T-helper 1 cell treated with Interleukin-12 subunit alpha and Interleukin-12 subunit beta and Interleukin-4 antibody, amounts not matched to agents 30 ng/mL and 1 ng/mL, for 36 hours (primary cell): ENCODE results near the gene GIGYF1. TPM values are rescaled to one million over a fixed set of nuclear protein-coding genes. Genes with fewer than 3 reads are reported as not detected.

Source experiments
- intact Hi-C: fragments of 100-400 bp; cut with micrococcal nuclease; formaldehyde crosslinking; loops from one replicate; pipeline ENCODE4 v1.15.1; 2024
- total RNA-seq: library from RNA; stranded (reverse); gene quantifications from 2 replicates; pipeline ENCODE4 v1.2.3, GENCODE V29; 2022

GIGYF1 gene
- total RNA-seq, 1 donor from 2014 or later: 54.5 TPM

GRCh38 chr7:100708395-100708794 is 14.3 kb upstream of the GIGYF1 start:
- intact Hi-C loops: loop anchor here (10.0 kb wide), 1 partner anchor 1154 kb away; the partner anchor contains the start of genes FAM200A and ZNF655

- intact Hi-C loops: loop anchor here (1.0 to 10.0 kb wide), 2 partner anchors 227 to 1152 kb away; partner anchors contain the start of genes FAM200A, TSC22D4 and ZNF655
Observed at GRCh38 chr7:100706672-100707311, 12.7 kb upstream of the GIGYF1 start.

- intact Hi-C loops: loop anchor here (1.0 to 10.0 kb wide), 13 partner anchors 12 to 1151 kb away; partner anchors contain the start of genes FAM200A, FBXO24, GIGYF1 and GNB2
Observed at GRCh38 chr7:100705753-100706671, 12.0 kb upstream of the GIGYF1 start, which contains the start of gene POP7. Gene POP7, plus strand, starts transcription at chr7:100706121. Its CDS starts 710 bp downstream, at chr7:100706831.

GRCh38 chr7:100705320-100705752 is 11.3 kb upstream of the GIGYF1 start:
- intact Hi-C loops: loop anchor here (1.0 to 10.0 kb wide), 12 partner anchors 11 to 1151 kb away; partner anchors contain the start of genes FAM200A, FBXO24, GIGYF1 and GNB2

- intact Hi-C loops: loop anchor here (10.0 kb wide), 1 partner anchor 1146 kb away; the partner anchor contains the start of genes FAM200A and ZNF655
Observed at GRCh38 chr7:100701089-100701488, 7.0 kb upstream of the GIGYF1 start.

- intact Hi-C loops: loop anchor here (10.0 kb wide), 1 partner anchor 784 kb away; the partner anchor contains the start of gene TRIM4
Observed at GRCh38 chr7:100699018-100699417, 5.0 kb upstream of the GIGYF1 start.

- intact Hi-C loops: loop anchor here (10.0 kb wide), 1 partner anchor 781 kb away; the partner anchor contains the start of gene TRIM4
Observed at GRCh38 chr7:100696123-100696521, 2.1 kb upstream of the GIGYF1 start.

- intact Hi-C loops: loop anchor here (1.0 to 10.0 kb wide), 4 partner anchors 12 to 779 kb away; partner anchors contain the start of gene TRIM4
Observed at GRCh38 chr7:100693312-100694097, 545 bp downstream of the GIGYF1 start.

- intact Hi-C loops: loop anchor here (10.0 kb wide), 1 partner anchor 778 kb away; the partner anchor contains the start of gene TRIM4
Observed at GRCh38 chr7:100692578-100692961, 1.5 kb downstream of the GIGYF1 start.

- intact Hi-C loops: loop anchor here (1.0 to 10.0 kb wide), 7 partner anchors 19 to 777 kb away; partner anchors contain the start of genes FBXO24, GNB2, LRCH4 and TRIM4
Observed at GRCh38 chr7:100691676-100692577, 2.1 kb downstream of the GIGYF1 start.

GRCh38 chr7:100689230-100690135 is 4.6 kb downstream of the GIGYF1 start:
- intact Hi-C loops: loop anchor here (2.0 to 10.0 kb wide), 2 partner anchors 221 to 775 kb away; partner anchors contain the start of gene TRIM4

GRCh38 chr7:100688326-100688860 is 5.7 kb downstream of the GIGYF1 start:
- intact Hi-C loops: no loop called here

- intact Hi-C loops: no loop called here
Observed at GRCh38 chr7:100687751-100688300, 6.2 kb downstream of the GIGYF1 start.

- intact Hi-C loops: no loop called here
Observed at GRCh38 chr7:100687261-100687660, 6.8 kb downstream of the GIGYF1 start.

GRCh38 chr7:100686822-100687211 is 7.2 kb downstream of the GIGYF1 start:
- intact Hi-C loops: no loop called here

- intact Hi-C loops: no loop called here
Observed at GRCh38 chr7:100686201-100686821, 7.7 kb downstream of the GIGYF1 start.

- intact Hi-C loops: no loop called here
Observed at GRCh38 chr7:100685631-100686145, 8.4 kb downstream of the GIGYF1 start.
